Ramos (cell line): Measurements from ENCODE around the gene GATA2.

Experiments
- in situ Hi-C: fragments of 300-500 bp; cut with MboI; formaldehyde crosslinking; loops from one replicate; pipeline ENCODE4 v1.14.3; 2022; ENCODE audit warnings: low sequenced_read_pairs; ENCODE audit not compliant: unreplicated experiment

GATA2 gene

DNA sequence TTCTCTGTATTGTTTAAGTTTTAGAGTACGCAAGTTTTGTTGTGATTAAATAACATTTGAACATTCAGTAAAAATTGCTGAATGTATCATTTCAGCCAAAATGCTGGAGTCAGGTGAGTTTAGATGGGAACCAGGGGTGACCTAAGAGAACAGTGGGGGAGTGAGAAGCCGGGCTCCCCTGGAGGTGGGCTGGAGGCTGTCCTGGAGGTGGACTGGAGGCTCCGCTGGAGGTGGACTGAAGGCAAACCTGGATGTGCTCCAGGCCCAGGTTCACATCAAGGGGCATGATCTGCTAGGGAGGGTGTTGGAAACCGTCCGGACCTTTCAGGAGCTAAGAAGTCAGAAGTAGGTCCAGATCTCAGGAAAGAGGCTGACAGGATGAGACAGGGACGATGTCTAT lies 50.1 kb downstream of the GATA2 start:
- in situ Hi-C loops: no loop called here

DNA sequence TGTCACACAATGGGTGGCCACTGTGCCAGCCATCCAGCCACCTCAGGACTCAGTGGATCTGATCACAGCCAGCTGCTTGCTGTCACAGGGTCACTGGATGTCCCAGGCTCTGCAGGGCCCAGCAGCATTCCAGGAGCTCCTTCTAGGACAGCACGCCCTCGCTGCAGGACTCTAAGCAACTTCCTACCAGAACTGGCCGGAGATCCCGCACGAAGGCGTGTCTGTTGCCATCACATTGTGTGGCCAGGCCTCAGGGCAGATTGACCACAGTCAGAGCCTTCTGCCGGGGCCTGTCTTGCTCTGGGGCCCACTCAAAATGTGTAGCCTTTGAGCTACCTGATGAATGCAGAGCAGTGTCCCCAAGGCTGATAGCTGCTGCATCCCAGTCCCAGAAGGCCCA lies 50.9 kb downstream of the GATA2 start:
- in situ Hi-C loops: no loop called here

DNA sequence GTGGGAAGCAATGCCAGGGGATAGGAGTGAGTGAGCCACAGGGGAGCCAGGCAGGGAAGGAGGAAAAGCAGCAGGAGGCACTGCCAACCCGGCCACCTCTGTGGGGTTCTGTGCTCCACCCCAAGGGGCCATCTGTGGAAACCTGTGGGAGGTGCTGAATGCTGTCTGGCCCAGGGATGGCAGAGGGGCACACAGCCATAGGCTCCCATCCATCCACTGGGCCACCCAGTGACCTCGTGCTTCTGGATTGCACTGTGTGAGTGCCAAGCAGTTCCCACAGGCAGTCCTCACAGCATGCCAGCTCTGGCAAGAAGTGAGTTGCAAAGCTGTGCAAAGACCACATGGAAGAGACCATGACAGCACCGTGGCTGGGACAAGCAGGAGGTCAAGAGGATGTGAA lies 53.8 kb downstream of the GATA2 start:
- in situ Hi-C loops: no loop called here

GRCh38 chr3:128438488-128439072 lies 54.4 kb downstream of the GATA2 start:
- in situ Hi-C loops: no loop called here

DNA sequence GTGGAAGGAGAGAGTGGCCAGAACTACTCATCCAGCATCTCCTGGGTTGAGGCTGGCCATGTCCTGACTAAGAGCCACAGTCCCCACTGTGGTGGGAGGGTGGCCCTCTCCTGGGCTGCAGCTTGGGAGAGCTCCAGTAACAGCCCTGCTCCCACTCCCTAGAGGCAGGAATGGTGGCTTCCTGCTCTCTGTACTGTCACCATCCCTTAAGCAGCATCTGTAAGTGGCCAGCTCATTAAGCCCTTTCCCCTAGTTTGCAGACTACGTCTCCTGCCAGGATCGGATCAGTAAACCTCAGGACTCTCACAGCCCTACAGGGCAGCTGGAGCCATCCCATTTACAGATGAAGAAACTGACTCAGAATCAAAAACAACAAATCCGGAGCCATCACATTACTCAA lies 56.8 kb downstream of the GATA2 start:
- in situ Hi-C loops: no loop called here

GRCh38 chr3:128435561-128435960 lies 57.4 kb downstream of the GATA2 start:
- in situ Hi-C loops: no loop called here

DNA sequence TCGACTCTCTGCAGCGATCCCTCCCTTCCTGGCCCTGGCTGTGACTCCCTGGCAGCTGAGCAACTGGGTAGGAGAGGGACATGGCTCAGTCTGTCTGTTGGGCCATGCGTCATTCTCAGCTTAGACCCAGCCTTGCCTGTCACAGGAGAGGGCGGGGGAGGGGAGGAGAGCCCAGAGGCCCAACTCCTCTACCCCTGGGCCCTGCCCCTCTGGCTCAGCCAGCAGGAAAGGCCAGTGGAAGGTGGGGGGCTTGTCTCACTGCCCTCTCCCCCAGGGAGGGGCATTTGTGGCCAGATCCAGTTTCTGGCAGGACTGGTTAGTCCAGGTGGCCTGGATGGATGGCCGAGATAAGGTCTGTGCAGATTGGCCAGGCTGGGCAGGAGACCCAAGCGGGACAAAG lies 57.9 kb downstream of the GATA2 start:
- in situ Hi-C loops: no loop called here

DNA sequence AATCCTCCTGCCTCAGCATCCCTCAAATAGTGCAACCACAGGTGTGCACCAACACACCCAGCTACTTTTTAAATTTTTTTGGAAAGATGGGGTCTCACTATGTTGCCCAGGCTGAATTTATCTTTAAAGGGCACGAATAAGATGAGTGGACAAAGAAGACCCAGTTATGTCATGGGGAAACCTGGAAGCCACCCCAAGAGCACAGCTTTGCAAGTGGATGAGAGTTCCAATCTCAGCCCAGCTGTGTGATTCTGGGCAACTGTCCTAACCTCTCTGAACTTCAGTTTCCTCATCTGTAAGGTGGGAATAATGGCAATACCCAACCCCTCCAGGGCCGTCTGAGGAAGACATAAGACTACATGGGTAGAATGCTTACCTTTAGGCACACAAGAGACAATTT lies 58.5 kb downstream of the GATA2 start:
- in situ Hi-C loops: no loop called here

DNA sequence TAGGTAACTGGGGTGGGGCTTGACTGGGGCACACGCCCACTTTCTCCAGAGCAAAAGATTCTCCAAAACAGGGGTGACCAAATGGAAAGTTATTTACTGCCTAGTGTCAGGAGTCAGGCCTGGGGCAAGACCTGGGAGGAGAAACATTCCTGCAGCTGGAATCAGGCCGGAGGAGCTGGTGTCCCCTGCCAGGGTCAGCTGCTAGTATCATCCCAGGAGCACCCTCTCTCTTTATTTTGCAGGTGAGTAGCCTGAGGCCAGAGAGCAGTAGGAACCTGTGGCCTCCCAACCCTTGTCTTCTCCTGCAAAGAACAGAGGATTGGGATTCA lies 59.2 kb downstream of the GATA2 start:
- in situ Hi-C loops: no loop called here

GRCh38 chr3:128432971-128433836 lies 59.8 kb downstream of the GATA2 start:
- in situ Hi-C loops: no loop called here

- in situ Hi-C loops: no loop called here
Observed at GRCh38 chr3:128432301-128432970, 60.6 kb downstream of the GATA2 start.

GRCh38 chr3:128431803-128432300 lies 61.1 kb downstream of the GATA2 start:
- in situ Hi-C loops: no loop called here

DNA sequence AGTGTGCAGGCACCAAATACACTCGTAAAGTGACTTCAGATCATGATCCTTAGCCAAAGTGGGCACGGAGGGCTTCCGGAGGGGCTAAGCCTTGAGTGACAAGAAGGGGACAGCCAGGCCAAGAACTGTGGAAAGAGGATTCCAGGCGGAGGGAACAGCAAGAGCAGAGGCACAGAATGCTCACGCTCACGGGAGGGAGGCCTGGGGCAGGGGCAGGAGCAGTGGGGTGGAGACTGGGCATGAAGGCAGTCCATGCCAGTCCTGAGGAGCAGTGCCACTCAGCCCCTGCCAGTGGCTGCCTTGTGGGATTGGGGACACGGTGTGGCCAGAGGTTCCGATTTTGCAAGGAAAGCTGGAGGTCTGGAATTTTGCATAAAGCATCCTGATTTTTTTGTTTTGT lies 62.3 kb downstream of the GATA2 start:
- in situ Hi-C loops: no loop called here

DNA sequence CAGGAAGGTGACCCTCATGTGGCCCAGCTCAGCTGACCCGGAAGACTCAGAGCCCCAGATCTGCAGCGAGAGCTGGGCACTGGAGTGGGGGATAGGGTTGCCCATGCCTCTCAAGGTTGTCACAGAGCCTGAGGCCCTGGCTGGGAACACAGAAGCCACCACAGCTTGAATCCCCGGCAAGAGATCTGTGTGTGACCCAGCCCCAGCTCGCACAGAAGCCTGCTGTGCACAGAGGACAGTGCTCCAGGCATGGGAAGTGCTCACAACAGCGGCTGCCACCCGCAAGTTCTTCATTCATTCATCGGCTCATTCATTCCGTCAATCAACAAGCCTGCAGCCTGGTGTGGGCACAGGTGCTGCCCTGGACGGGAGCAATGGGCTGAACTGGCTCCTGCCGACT lies 62.7 kb downstream of the GATA2 start:
- in situ Hi-C loops: no loop called here

- in situ Hi-C loops: no loop called here
Observed at GRCh38 chr3:128429751-128430150, 63.2 kb downstream of the GATA2 start.
